NCI-H226 (cell line): ENCODE data around the gene SSBP4.

Source experiments
- DNase-seq: peaks from one replicate; pipeline ENCODE4 v3.0.0-alpha.2; 2015

SSBP4 gene

GRCh38 chr19:18446811-18447359, 27.7 kb downstream of the SSBP4 start:
- no peak for DNase-seq

- no peak for DNase-seq
Measured at GRCh38 chr19:18449552-18449951, 30.4 kb downstream of the SSBP4 start.

GRCh38 chr19:18450021-18450930, 31.1 kb downstream of the SSBP4 start:
- no peak for DNase-seq

GRCh38 chr19:18450931-18451836, 32.0 kb downstream of the SSBP4 start:
- peak; percentile 36 for DNase-seq

- DNase-seq = no peak
Measured at GRCh38 chr19:18452386-18452785, 33.2 kb downstream of the SSBP4 start.

GRCh38 chr19:18453269-18454024, 34.2 kb downstream of the SSBP4 start:
- no peak for DNase-seq

- DNase-seq = no peak
Measured at GRCh38 chr19:18456279-18456678, 37.1 kb downstream of the SSBP4 start.

- DNase-seq = no peak
Measured at GRCh38 chr19:18456974-18457373, 37.8 kb downstream of the SSBP4 start.

- DNase-seq = no peak
Measured at GRCh38 chr19:18457483-18458331, 38.5 kb downstream of the SSBP4 start.

GRCh38 chr19:18460900-18461299, 41.7 kb downstream of the SSBP4 start:
- DNase-seq = peak; percentile 47

- no peak for DNase-seq
Measured at GRCh38 chr19:18461471-18461870, 42.3 kb downstream of the SSBP4 start.

GRCh38 chr19:18464646-18465045, 45.4 kb downstream of the SSBP4 start:
- no peak for DNase-seq

- DNase-seq = no peak
Measured at GRCh38 chr19:18465214-18465963, 46.2 kb downstream of the SSBP4 start.

GRCh38 chr19:18465964-18466339, 46.8 kb downstream of the SSBP4 start:
- no peak for DNase-seq

- DNase-seq = no peak
Measured at GRCh38 chr19:18466354-18466753, 47.2 kb downstream of the SSBP4 start.

- no peak for DNase-seq
Measured at GRCh38 chr19:18467978-18468377, 48.8 kb downstream of the SSBP4 start.

- no peak for DNase-seq
Measured at GRCh38 chr19:18468517-18468916, 49.3 kb downstream of the SSBP4 start.

GRCh38 chr19:18469069-18469846, 50.1 kb downstream of the SSBP4 start:
- DNase-seq = no peak

GRCh38 chr19:18470787-18471186, 51.6 kb downstream of the SSBP4 start:
- DNase-seq = no peak
